BE2C (cell line): ENCODE results near the gene RANBP17.

Experiments used
- DNase-seq: peaks from one replicate; pipeline ENCODE4 v3.0.0-alpha.2; 2020
- H3K27me3 ChIP-seq: fragments of 250-450 bp; sonication (Bioruptor Pico); 2 replicates; pipeline ENCODE4 v1.5.1; 2020; ENCODE audit warnings: mild to moderate bottlenecking
- H3K36me3 ChIP-seq: fragments of 250-450 bp; sonication (Bioruptor Pico); 2 replicates; pipeline ENCODE4 v1.5.1; 2020; ENCODE audit warnings: mild to moderate bottlenecking
- H3K4me1 ChIP-seq: fragments of 250-450 bp; sonication (Bioruptor Pico); 2 replicates; pipeline ENCODE4 v1.5.1; 2020
- H3K4me3 ChIP-seq: 2 replicates; pipeline ENCODE4 v1.5.1; 2011; ENCODE audit warnings: low read depth, low read length
- H3K9me3 ChIP-seq: fragments of 250-450 bp; sonication (Bioruptor Pico); 2 replicates; pipeline ENCODE4 v1.5.1; 2020
- TF ChIP-seq, protein P1 (sequence below): IDR thresholded peaks from 2 replicates; pipeline ENCODE4 v1.5.1; 2012; ENCODE audit warnings: mild to moderate bottlenecking, low read depth, low read length

RANBP17 gene

DNA sequence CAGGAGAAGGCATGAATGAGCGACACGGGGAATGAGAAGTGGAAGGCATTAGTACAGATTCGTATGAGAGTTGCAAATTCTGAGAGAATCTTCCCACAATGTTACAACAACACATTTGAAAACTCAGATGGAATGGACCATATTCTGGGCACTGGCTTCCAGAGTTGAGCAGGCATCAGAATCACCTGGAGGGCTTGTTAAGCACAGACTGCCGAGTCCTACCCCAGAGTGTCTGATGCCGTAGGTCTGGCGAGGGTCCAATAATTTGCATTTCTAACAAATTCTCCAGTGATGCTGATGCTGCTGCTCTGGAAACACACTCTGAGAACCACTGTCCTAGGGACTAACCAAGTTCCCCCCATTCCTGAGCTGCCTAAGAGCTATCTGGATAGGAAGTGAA is 444.3 kb downstream of the RANBP17 start:
- H3K9me3 ChIP-seq = no peaks in the 10 kb centered on the region
- no peaks in the 10 kb centered on the region; the same call in 1 of the 2 replicates for H3K36me3 ChIP-seq
- peak overlapping the region; percentile 35 for H3K4me3 ChIP-seq
- no peaks in the 10 kb centered on the region for H3K27me3 ChIP-seq
- H3K4me1 ChIP-seq = peaks cover 18% of the 10 kb centered on the region
- no peak for DNase-seq
- TF ChIP-seq, protein P1, sequence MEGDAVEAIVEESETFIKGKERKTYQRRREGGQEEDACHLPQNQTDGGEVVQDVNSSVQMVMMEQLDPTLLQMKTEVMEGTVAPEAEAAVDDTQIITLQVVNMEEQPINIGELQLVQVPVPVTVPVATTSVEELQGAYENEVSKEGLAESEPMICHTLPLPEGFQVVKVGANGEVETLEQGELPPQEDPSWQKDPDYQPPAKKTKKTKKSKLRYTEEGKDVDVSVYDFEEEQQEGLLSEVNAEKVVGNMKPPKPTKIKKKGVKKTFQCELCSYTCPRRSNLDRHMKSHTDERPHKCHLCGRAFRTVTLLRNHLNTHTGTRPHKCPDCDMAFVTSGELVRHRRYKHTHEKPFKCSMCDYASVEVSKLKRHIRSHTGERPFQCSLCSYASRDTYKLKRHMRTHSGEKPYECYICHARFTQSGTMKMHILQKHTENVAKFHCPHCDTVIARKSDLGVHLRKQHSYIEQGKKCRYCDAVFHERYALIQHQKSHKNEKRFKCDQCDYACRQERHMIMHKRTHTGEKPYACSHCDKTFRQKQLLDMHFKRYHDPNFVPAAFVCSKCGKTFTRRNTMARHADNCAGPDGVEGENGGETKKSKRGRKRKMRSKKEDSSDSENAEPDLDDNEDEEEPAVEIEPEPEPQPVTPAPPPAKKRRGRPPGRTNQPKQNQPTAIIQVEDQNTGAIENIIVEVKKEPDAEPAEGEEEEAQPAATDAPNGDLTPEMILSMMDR = no peak

DNA sequence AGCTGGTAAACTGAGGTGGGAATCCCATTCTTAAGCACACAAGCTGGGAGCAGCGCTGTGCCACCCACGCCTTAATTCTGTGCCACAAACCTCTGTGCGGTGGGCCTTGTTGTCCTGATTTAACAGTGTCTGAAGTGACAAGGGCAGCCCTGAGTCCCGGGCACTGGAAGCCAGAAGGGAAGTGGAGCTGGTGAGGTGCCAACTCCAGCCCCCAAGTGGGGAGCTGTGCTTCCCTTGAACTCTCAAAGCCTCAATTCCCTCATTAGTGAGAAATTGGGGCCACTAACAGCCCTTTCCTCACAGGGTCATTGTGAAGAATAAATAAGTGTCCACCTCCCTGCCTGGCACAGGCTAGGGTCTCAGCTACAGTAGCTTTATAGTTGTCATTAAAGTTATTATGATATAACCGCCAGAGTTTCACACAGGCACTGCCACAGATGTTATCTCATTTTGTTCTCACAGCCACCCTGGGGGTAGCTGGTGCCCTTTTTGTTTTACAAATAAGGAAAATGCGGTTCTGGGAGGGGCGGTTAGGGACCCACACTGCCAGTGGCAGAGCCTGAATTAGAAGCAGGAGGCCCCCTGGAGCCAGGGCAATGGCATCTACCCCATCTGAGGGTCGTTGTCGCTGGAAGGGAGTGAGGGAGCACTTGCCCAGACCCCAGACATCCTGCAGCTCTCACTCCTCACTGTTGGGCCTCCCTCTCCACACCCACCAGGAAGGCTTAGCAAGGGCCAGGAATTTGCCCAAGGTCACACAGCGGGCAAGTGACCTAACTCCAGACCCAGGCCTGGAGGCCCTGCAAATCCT is 445.2 kb downstream of the RANBP17 start:
- TF ChIP-seq, protein P1 = no peak
- Histone ChIP-seq H3K27me3 (no peaks in the 10 kb centered on the region), H3K9me3 (no peaks in the 10 kb centered on the region), H3K4me1 (peaks cover 18% of the 10 kb centered on the region), H3K36me3 (no peaks in the 10 kb centered on the region; the same call in 1 of the 2 replicates), H3K4me3 (peak overlapping the region; percentile 35; the same call in 1 of the 2 replicates)
- DNase-seq = no peak

DNA sequence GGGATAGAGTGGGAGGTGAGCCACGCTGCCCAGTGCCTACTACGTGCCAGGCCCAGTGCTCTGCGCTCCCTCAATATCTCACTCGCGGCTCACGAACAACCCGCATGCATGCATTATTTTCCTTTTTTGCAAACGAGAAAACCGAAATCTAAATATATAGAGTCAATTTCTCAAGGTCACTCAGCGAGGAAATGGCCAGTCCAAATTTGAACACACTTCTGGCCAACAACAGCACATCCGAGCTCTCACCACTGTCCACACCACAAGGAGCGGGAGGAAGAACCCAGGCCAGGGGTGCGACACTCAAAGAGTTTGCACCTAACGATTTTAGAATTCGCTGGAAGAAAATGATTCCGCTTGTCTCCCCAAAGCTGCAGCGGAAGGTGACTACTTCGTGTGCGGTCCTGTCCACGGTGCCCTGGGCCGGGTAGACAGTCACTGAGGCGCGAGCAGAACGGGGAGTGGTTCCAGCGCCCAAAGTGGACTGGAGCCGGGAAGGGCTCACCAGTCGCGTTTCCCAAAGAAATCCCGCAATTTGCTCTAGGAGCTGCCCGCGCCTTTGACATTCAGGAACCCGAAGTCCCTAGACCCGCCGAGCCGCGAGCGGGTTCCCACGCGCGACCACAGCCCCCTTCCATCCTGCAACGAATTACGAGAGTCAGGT is 446.1 kb downstream of the RANBP17 start:
- DNase-seq = no peak
- Histone ChIP-seq H3K9me3 (no peaks in the 10 kb centered on the region), H3K4me3 (no peak overlapping the region), H3K27me3 (no peaks in the 10 kb centered on the region), H3K4me1 (peaks cover 18% of the 10 kb centered on the region), H3K36me3 (no peaks in the 10 kb centered on the region; the same call in 1 of the 2 replicates)
- TF ChIP-seq, protein P1 = no peak

DNA sequence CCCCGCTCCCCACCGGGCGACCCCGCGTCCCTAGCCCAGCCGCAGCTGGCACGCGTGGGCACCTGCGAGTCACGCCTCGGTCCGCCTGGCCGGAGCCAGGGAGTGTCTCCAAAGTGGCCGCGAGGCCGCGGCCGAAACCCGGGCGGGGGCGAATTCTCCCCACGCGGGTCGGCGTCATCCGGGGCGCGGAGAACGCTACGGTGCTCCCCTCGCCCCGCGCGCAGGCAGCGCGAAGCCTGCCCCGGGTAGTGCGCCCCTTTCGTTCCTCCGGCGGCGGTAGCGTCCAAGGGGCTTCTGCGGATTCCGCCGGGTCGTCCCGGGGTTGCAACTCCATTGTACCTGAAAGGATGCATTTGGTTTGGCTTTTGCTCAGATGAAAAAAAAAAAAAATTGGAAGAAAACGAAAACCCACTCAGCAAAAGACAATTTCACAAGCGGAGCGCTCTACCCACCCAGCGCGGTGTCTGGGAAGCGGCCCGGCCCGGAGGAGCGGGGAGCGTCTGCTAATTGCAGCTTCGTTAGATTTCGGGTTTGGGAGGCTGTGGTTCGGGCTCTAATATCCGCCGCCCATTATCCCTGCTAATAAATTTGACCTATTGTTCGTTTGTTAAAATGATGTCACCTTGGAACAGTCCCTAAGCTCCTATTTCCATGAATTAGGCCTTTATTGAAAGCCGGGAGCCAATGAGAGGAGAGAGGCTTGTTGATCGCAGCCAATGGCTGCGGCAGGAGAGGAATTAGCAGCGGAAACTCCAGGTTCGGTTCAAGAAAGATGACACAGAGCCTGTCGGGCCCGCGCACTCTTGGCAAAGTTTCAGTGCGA is 446.8 kb downstream of the RANBP17 start, which contains the start of gene TLX3:
Gene TLX3, plus strand, starts transcription at position 796 of the 823 bp plus-strand sequence. CDS start 118 bp downstream, outside the sequence.
- TF ChIP-seq, protein P1 = no peak
- no peaks in the 10 kb centered on the region for H3K36me3 ChIP-seq
- no peak for DNase-seq
- no peak within 1 kb of the TSS for H3K4me3 ChIP-seq
- peaks cover 18% of the 10 kb centered on the region for H3K4me1 ChIP-seq
- H3K27me3 ChIP-seq = no peaks in the 10 kb centered on the region
- H3K9me3 ChIP-seq = no peaks in the 10 kb centered on the region

DNA sequence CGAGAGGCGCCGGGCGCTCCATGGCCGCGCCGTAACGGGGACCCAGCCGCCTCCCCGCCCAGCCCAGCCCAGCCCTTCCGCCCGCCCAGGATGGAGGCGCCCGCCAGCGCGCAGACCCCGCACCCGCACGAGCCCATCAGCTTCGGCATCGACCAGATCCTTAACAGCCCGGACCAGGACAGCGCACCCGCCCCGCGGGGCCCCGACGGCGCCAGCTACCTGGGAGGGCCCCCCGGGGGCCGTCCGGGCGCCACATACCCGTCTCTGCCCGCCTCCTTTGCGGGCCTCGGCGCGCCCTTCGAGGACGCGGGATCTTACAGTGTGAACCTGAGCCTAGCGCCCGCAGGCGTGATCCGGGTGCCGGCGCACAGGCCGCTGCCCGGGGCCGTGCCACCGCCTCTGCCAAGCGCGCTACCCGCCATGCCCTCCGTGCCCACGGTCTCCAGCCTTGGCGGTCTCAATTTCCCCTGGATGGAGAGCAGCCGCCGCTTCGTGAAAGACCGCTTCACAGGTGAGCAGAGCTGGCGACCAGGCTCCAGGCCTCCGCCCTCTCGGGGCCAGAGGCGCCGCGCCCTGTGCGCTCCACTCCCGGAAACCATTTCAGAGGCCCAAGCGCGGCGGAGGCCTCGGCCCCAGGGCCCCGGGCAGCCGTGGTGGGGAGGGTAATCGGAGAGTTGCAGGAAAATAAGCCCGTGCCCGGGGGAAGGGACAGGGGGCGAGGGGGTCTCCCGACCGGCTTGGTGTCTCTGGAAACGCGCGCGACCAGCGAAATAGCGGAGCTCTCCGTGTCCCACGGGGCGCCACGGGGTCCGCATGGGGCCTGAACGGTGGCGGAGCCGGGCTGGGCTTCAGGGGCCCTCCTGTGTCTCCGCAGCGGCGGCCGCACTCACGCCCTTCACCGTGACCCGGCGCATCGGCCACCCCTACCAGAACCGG is 447.7 kb downstream of the RANBP17 start:
- Histone ChIP-seq H3K4me3 (no peak overlapping the region), H3K9me3 (no peaks in the 10 kb centered on the region), H3K27me3 (no peaks in the 10 kb centered on the region), H3K36me3 (no peaks in the 10 kb centered on the region), H3K4me1 (peaks cover 18% of the 10 kb centered on the region)
- TF ChIP-seq, protein P1 = no peak
- no peak for DNase-seq
